B cell (primary cell): ENCODE results near the gene PITHD1.

Experiments
- EZH2 ChIP-seq: IDR thresholded peaks from 2 replicates; pipeline ENCODE4 v1.6.1; 2012; ENCODE audit warnings: borderline replicate concordance, low read depth, mild to moderate bottlenecking, moderate library complexity, low read length; ENCODE audit not compliant: insufficient read depth, poor library complexity, severe bottlenecking
- TF ChIP-seq, protein P1 (sequence below): fragments of 200-600 bp; IDR thresholded peaks from one replicate; pipeline ENCODE4 v1.8.0; 2022; ENCODE audit warnings: antibody characterized with exemption, mild to moderate bottlenecking

DNA sequence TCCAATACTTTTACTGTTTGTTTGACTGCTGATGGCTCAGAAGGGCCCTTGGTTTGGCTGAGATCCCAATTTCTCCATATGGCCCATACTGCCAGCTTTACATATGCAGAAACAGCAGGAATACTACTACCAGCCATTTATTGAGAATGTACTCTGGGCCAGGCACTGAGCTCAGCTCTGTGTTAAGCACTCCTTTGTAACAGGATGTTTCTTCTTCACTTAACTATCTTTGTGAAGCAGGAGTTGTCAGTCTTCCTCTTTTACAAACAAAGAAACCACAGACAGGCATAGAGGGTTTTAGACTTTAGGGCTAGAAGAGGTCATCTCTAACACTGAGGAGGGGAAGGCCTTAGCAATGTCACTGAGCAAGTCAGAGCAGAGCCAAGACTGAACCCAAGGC, 38.7 kb downstream of the PITHD1 start:
- no peak for TF ChIP-seq EZH2
- TF ChIP-seq, protein P1, sequence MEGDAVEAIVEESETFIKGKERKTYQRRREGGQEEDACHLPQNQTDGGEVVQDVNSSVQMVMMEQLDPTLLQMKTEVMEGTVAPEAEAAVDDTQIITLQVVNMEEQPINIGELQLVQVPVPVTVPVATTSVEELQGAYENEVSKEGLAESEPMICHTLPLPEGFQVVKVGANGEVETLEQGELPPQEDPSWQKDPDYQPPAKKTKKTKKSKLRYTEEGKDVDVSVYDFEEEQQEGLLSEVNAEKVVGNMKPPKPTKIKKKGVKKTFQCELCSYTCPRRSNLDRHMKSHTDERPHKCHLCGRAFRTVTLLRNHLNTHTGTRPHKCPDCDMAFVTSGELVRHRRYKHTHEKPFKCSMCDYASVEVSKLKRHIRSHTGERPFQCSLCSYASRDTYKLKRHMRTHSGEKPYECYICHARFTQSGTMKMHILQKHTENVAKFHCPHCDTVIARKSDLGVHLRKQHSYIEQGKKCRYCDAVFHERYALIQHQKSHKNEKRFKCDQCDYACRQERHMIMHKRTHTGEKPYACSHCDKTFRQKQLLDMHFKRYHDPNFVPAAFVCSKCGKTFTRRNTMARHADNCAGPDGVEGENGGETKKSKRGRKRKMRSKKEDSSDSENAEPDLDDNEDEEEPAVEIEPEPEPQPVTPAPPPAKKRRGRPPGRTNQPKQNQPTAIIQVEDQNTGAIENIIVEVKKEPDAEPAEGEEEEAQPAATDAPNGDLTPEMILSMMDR: no peak
